AG10803 (cell line): ENCODE results near the gene ANKRD7.

Experiments
- DNase-seq: peaks from one replicate; pipeline ENCODE4 v3.0.0; 2010; ENCODE audit warnings: low read depth
- H3K4me3 ChIP-seq: 2 replicates; pipeline ENCODE4 v1.5.1; 2011; ENCODE audit warnings: mild to moderate bottlenecking, low read length, control low read depth
- TF ChIP-seq, protein P1 (sequence below): conservative IDR thresholded peaks from 2 replicates; pipeline ENCODE4 v1.5.1; 2011; ENCODE audit warnings: mild to moderate bottlenecking, low read length, control low read depth, inconsistent platforms

Gene ANKRD7

DNA sequence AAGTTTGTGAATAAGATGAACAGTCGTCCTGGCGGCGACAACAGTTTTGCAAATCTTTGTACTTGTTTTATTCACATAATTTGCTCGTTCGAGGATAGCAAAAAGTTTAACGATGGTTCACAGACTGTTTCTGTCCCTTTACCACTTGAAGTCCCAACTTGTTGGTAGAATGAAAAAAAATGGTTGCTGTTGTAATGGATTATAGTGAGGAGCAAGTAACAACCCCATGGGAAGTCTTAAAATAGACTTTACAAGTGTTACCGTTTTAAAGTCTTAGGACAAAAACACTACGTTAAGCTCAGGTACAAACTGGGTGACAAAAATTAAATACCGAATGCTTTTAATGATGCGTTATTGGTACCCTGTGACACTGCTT, 40.0 kb upstream of the ANKRD7 start:
- TF ChIP-seq, protein P1, sequence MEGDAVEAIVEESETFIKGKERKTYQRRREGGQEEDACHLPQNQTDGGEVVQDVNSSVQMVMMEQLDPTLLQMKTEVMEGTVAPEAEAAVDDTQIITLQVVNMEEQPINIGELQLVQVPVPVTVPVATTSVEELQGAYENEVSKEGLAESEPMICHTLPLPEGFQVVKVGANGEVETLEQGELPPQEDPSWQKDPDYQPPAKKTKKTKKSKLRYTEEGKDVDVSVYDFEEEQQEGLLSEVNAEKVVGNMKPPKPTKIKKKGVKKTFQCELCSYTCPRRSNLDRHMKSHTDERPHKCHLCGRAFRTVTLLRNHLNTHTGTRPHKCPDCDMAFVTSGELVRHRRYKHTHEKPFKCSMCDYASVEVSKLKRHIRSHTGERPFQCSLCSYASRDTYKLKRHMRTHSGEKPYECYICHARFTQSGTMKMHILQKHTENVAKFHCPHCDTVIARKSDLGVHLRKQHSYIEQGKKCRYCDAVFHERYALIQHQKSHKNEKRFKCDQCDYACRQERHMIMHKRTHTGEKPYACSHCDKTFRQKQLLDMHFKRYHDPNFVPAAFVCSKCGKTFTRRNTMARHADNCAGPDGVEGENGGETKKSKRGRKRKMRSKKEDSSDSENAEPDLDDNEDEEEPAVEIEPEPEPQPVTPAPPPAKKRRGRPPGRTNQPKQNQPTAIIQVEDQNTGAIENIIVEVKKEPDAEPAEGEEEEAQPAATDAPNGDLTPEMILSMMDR: 0 out of 2 replicates have a peak, but pooled peaks have one; percentile 2

DNA sequence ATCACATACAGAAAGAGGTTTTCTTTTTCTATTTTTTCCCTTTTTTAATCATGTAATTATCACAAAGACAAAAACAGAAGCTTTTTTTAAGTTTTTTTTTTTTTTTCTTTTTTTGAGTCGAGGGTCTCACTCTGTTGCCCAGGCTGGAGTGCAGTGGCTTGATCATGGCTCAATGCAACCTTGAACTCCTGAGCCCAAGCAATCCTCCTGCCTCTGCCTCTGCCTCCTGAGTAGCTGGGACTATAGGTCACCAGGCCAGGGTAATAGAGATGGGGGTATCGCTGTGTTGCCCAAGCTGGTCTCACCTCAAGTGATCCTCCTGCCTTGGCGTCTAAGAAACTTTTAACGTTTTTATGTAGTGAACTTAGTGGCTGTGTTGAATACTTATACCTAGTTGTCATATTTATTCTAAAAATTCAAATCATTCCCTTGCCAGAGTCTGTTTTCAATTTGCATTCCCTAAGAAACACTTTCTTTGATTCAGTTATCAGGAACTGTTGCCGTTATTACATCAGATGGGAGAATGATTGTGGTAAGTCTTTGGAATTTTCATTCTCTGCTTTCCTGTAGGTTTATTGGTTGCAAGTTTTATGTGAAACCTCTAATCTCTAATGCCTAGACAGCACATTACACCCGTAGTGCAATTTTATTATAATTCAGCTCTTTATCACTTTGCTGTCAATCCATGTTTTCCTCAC, 39.2 kb upstream of the ANKRD7 start:
- TF ChIP-seq, protein P1: no peak
- peak; percentile 80 for DNase-seq

More for the DNA sequence above, 40.0 kb upstream of the ANKRD7 start:
- no peak for DNase-seq
- H3K4me3 ChIP-seq: peak overlapping the region; percentile 77

DNA sequence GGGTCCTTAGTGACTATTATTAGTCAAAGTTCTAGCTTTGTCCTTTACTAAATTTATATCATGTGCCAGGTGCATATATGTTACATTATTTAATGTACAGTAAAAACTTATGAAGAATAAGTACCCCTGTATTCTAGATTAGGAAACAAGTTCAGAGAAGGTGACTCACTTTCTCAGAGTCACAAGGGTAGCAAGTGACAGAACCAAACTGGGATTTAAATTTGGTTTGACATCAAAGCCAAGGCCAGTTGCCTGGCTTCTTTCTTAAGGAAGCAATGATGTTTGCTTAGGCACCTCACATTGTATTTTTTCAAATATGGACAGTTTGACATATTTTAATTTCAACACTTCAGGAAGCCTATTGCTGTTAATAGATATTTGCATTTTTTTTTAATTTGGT, 38.0 kb upstream of the ANKRD7 start:
- H3K4me3 ChIP-seq: no peak overlapping the region
- TF ChIP-seq, protein P1: no peak
- no peak for DNase-seq

More for the DNA sequence above, 39.2 kb upstream of the ANKRD7 start:
- peak overlapping the region; percentile 77 for H3K4me3 ChIP-seq

DNA sequence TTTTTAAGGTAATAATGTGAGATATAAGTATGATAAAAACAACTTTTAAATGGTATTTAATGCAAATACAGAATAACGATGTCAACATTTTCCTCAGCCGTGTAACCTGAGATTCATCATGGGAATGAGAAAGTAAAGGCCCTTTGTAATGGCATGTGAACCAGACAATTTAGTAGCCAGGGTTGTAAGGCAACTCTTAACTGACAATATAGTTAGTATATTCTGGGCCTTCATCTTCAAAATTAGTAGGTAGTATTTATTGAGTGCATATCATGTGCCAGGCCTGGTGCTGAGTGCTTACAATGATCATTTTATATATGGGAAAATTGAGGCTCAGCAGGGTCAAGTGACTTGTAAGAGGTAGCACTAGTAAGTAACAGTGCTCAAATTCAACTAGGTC, 29.9 kb upstream of the ANKRD7 start:
- TF ChIP-seq, protein P1: no peak
- no peak overlapping the region for H3K4me3 ChIP-seq
- no peak for DNase-seq

DNA sequence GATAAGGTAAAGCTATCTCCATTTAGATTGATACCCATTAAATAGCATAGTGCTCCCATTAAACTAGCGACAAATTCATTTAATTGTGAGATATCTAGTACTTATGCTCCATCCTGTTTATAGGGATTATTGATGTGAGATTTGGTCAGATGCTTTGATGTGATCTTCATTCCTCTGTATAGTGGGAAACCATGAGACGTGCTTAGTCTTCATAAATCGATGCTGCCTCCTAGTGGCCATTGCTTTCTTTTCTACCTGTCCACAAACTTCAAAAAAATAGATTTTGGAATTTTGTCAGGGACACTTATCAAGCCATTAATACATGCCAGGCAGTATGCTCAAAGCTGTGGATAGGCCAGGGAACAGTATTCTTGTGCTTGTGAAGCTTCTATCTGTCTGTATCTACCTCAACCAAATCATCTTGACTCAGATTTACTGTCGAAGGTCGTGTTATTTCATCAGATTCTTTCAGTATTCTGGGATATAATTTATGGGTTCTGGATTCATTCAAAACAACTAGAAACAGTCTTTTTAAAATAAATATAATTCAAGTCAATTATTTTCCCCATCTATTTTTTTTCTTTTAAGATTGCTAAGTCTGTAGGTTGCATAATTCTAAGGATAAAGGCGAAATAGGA, 28.5 kb upstream of the ANKRD7 start:
- DNase-seq: peak; percentile 68
- H3K4me3 ChIP-seq: no peak overlapping the region
- TF ChIP-seq, protein P1: peak; percentile 81

DNA sequence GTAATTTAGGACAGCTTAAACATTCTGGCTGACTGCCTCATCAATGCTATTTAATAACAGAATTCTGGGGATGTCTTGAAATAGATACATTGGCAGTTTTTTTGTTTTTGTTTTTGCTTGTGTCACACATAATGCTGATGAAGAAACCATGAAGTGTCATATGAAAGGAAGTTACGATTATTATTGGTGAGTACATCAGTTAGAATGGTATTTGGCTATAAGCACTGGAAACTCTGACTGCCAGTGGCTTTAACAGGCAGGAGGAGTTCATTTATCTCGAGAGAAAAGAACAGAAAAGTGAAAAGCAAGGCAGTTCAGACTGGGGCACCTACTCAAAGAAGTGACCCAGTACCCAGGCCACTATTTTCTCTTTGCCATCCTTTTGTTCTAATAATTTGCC, 22.4 kb upstream of the ANKRD7 start:
- TF ChIP-seq, protein P1: no peak
- DNase-seq: no peak
- H3K4me3 ChIP-seq: no peak overlapping the region

DNA sequence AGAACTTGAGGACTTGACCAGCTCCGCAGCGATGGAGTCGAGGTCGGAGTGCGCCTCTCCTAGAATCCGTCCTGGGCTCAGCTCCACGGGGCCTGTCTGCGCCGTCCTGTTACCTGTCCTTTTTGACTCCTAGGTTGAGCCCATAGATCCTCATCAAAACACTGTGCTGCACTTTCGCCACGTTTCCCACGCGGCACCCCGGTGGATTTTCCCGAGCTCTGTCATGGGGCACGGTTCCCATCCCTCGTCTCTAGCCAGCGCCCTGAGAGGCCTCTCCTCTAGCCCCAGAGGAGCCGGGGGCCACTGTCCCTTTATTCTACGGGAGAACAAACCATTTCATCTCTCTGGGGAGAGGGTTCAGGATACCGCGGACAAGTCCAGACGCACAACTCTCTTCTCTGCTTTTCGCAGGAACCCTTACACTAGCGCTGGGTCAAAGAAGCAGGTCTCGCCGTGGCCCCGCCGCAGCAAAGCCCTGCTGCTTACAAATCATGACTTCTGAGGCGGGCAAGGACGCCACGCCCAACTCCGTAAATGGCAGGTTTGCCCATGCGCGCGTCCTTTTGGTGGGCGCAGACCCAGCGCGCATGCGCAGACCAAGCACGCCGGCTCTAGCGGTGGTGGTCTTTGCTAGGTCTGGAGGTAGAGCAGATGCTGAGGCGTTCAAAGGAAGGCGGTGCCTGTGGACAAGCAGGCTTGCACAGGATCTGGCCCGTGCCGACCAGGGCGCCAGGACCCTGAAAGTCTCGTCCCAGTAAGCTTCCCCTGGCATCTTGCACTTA, 10.3 kb upstream of the ANKRD7 start:
- peak overlapping the region; percentile 77 for H3K4me3 ChIP-seq
- DNase-seq: peak; percentile 72
- TF ChIP-seq, protein P1: no peak
